PC-9 (cell line): Measurements from ENCODE around the gene PSMD3. TPM values are rescaled to one million over a fixed set of nuclear protein-coding genes. Genes with fewer than 3 reads are reported as not detected.

Experiments
- BruUV-seq: library from RNA; stranded (reverse); fragments of 400-500 nt; replicated peaks from 2 replicates; lab custom pipeline; 2021; lab: Mats Ljungman, UMichigan
- CTCF ChIA-PET: fragments of 300-600 bp; sonication (Branson Sonifier 250); formaldehyde crosslinking; loops from one replicate; lab custom pipeline; 2022; ENCODE audit warnings: antibody characterized with exemption; lab: Charles Lee
- POLR2A ChIA-PET: fragments of 300-600 bp; sonication (Branson Sonifier 250); formaldehyde crosslinking; loops from one replicate; lab custom pipeline; 2022; ENCODE audit warnings: antibody characterized with exemption; ENCODE audit not compliant: unreplicated experiment; lab: Charles Lee
- DNase-seq, 2 experiments: peaks; one replicate each; pipeline versions ENCODE4 v3.0.0 to v3.0.0-alpha.2; 2015 to 2022; ENCODE audit warnings: mixed read lengths in 1 of 2
- H2AFZ ChIP-seq: fragments of 200-600 bp; sonication (generic); 2 replicates; pipeline ENCODE4 v1.8.1; 2017; ENCODE audit warnings: antibody characterized with exemption
- H3F3A ChIP-seq: fragments of 200-600 bp; sonication (generic); 2 replicates; pipeline ENCODE4 v1.8.1; 2017; ENCODE audit warnings: antibody characterized with exemption, mild to moderate bottlenecking, low read depth; ENCODE audit not compliant: insufficient read depth
- H3K27ac ChIP-seq: fragments of 200-600 bp; sonication (generic); 2 replicates; pipeline ENCODE4 v1.6.1; 2016; ENCODE audit warnings: mixed run types
- H3K27me3 ChIP-seq: fragments of 200-600 bp; sonication (generic); 2 replicates; pipeline ENCODE4 v1.6.1; 2016; ENCODE audit warnings: low read depth, mixed run types; ENCODE audit not compliant: insufficient read depth
- H3K36me3 ChIP-seq: fragments of 200-600 bp; sonication (generic); 2 replicates; pipeline ENCODE4 v1.6.1; 2016; ENCODE audit warnings: low read depth, mixed run types
- H3K4me1 ChIP-seq: fragments of 200-600 bp; sonication (generic); replicated peaks from 2 replicates; pipeline ENCODE4 v1.6.1; 2016; ENCODE audit warnings: mixed run types; ENCODE audit not compliant: insufficient read depth
- H3K4me2 ChIP-seq: fragments of 200-600 bp; sonication (generic); 2 replicates; pipeline ENCODE4 v1.6.1; 2017; ENCODE audit warnings: mixed run types
- H3K4me3 ChIP-seq: fragments of 200-600 bp; sonication (generic); 2 replicates; pipeline ENCODE4 v1.6.1; 2016; ENCODE audit warnings: mixed run types
- H3K79me2 ChIP-seq: fragments of 200-600 bp; sonication (generic); 2 replicates; pipeline ENCODE4 v1.6.1; 2017; ENCODE audit warnings: low read depth, mixed run types
- H3K9me2 ChIP-seq: fragments of 200-600 bp; sonication (generic); 2 replicates; pipeline ENCODE4 v1.8.1; 2017; ENCODE audit warnings: mild to moderate bottlenecking; ENCODE audit not compliant: insufficient read depth
- H3K9me3 ChIP-seq: fragments of 200-600 bp; sonication (generic); 2 replicates; pipeline ENCODE4 v1.8.1; 2016; ENCODE audit warnings: low read depth; ENCODE audit not compliant: insufficient read depth
- H4K20me1 ChIP-seq: fragments of 200-600 bp; sonication (generic); 2 replicates; pipeline ENCODE4 v1.8.1; 2017; ENCODE audit not compliant: insufficient read depth
- CTCF ChIP-seq: fragments of 200-600 bp; sonication (generic); conservative IDR thresholded peaks from 2 replicates; pipeline ENCODE4 v1.6.1; 2017; ENCODE audit warnings: mixed run types, antibody characterized with exemption, mild to moderate bottlenecking, moderate library complexity
- EZH2 ChIP-seq: fragments of 200-600 bp; sonication (generic); IDR thresholded peaks from 2 replicates; pipeline ENCODE4 v1.8.0; 2017; ENCODE audit warnings: antibody characterized with exemption, low read depth
- intact Hi-C: fragments of 100-400 bp; cut with micrococcal nuclease; formaldehyde crosslinking; loops from one replicate; pipeline ENCODE4 v1.10.0; 2022; ENCODE audit not compliant: unreplicated experiment
- total RNA-seq: library from RNA; stranded (reverse); gene quantifications from 2 replicates; pipeline ENCODE4 v1.2.3, GENCODE V29; 2021

The PSMD3 gene
- total RNA-seq, 1 experiment from 2014 or later: 130 TPM

- H3K27me3 ChIP-seq: 0 out of 2 replicates have a peak, but pooled peaks cover 8% of the 10 kb centered on the region
- BruUV-seq: no TSS peak
- H4K20me1 ChIP-seq: no peaks in the 10 kb centered on the region
- no peaks in the 10 kb centered on the region for H3K4me1 ChIP-seq
- H3K9me3 ChIP-seq: no peaks in the 10 kb centered on the region
- no peaks in the 10 kb centered on the region for H3K79me2 ChIP-seq
- no peaks in the 10 kb centered on the region for H3K36me3 ChIP-seq
- no peak for DNase-seq
- H3F3A ChIP-seq: no peaks in the 10 kb centered on the region
- intact Hi-C loops: no loop called here
- H3K4me2 ChIP-seq: no peak overlapping the region
- H3K27ac ChIP-seq: no peak overlapping the region
- ChIA-PET CTCF (no interaction called here), POLR2A (no interaction called here)
- no peak overlapping the region for H3K4me3 ChIP-seq
- no peaks in the 10 kb centered on the region for H3K9me2 ChIP-seq
- TF ChIP-seq CTCF (no peak), EZH2 (no peak)
- no peak overlapping the region for H2AFZ ChIP-seq
These were observed 7.1 kb upstream of the PSMD3 start for GRCh38 chr17:39973496-39973895.

DNA sequence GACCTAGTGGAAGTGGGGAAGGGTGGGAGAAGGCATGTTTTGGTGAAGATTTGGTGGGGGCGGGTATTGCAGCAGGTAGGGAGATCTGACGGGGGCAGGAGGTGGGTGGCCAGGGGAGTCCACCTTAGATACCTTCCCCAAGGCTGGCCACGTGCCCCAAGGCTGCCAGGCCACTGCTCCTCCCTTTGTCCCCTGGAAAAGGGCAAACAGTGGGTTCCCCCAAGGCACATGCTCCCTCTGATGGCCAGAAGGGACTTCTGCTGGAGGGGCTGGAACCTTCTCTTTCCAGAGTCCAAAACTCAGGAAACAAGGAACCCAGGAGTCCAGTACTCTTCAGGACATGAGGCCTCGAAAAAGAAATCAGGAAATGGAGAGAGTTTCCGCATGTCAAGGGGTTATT lies 6.2 kb upstream of the PSMD3 start:
- CTCF ChIA-PET: no interaction called here
- Histone ChIP-seq H3K4me3 (no peak overlapping the region), H4K20me1 (no peaks in the 10 kb centered on the region), H3K27me3 (0 out of 2 replicates have a peak, but pooled peaks cover 8% of the 10 kb centered on the region), H2AFZ (no peak overlapping the region), H3K27ac (no peak overlapping the region), H3K4me2 (no peak overlapping the region), H3K79me2 (no peaks in the 10 kb centered on the region), H3K4me1 (no peaks in the 10 kb centered on the region), H3K36me3 (no peaks in the 10 kb centered on the region), H3K9me2 (no peaks in the 10 kb centered on the region), H3K9me3 (no peaks in the 10 kb centered on the region), H3F3A (no peaks in the 10 kb centered on the region)
- intact Hi-C loops: no loop called here
- BruUV-seq: no TSS peak
- POLR2A ChIA-PET: no interaction called here
- DNase-seq: no peak
- no peak for TF ChIP-seq EZH2
- TF ChIP-seq CTCF: no peak

- Histone ChIP-seq H2AFZ (no peak overlapping the region), H4K20me1 (no peaks in the 10 kb centered on the region), H3K9me3 (no peaks in the 10 kb centered on the region), H3K79me2 (peaks cover 1% of the 10 kb centered on the region), H3F3A (no peaks in the 10 kb centered on the region), H3K9me2 (no peaks in the 10 kb centered on the region), H3K4me2 (no peak overlapping the region), H3K27me3 (0 out of 2 replicates have a peak, but pooled peaks cover 5% of the 10 kb centered on the region), H3K4me1 (no peaks in the 10 kb centered on the region), H3K36me3 (no peaks in the 10 kb centered on the region), H3K27ac (no peak overlapping the region), H3K4me3 (no peak overlapping the region)
- no TSS peak for BruUV-seq
- no peak for DNase-seq
- intact Hi-C loops: no loop called here
- no peak for TF ChIP-seq EZH2
- TF ChIP-seq CTCF: no peak
- ChIA-PET POLR2A (interaction anchor here (0.7 kb wide), 3 partner anchors 12 to 1421 kb away, joined by 3 to 6 read pairs (median 4); no protein-coding TSS in a partner anchor), CTCF (no interaction called here)
These were observed 4.8 kb upstream of the PSMD3 start for GRCh38 chr17:39975801-39976200.
